ENCODE results near the gene HSDL1.

Gene HSDL1

GRCh38 chr16:84090211-84090610 lies 54.8 kb downstream of the HSDL1 start:
- no peak overlapping the region for H3K4me3 ChIP-seq (ENCODE audit: low read depth, low read length)
- no peak for DNase-seq (ENCODE audit: low read depth)
- no peak for TF ChIP-seq CTCF (IDR thresholded peaks at IDR 0.05; ENCODE audit: low read depth, low read length, missing control alignments)
- in situ Hi-C loops (cut with HindIII; ENCODE audit: low sequenced_read_pairs) = no loop called here

GRCh38 chr16:84088695-84089395 lies 56.1 kb downstream of the HSDL1 start:
- in situ Hi-C loops (cut with HindIII; ENCODE audit: low sequenced_read_pairs) = loop anchor here (5.0 kb wide), 1 partner anchor 48 kb away; no protein-coding TSS in a partner anchor
- H3K4me3 ChIP-seq (ENCODE audit: low read depth, low read length) = no peak overlapping the region
- no peak for DNase-seq (ENCODE audit: low read depth)
- TF ChIP-seq CTCF (IDR thresholded peaks at IDR 0.05; ENCODE audit: low read depth, low read length, missing control alignments) = no peak

GRCh38 chr16:84087466-84088151 lies 57.4 kb downstream of the HSDL1 start:
- DNase-seq (ENCODE audit: low read depth) = no peak
- no peak for TF ChIP-seq CTCF (IDR thresholded peaks at IDR 0.05; ENCODE audit: low read depth, low read length, missing control alignments)
- in situ Hi-C loops (cut with HindIII; ENCODE audit: low sequenced_read_pairs) = loop anchor here (5.0 kb wide), 1 partner anchor 50 kb away; no protein-coding TSS in a partner anchor

GRCh38 chr16:84087001-84087400 lies 58.0 kb downstream of the HSDL1 start:
- H3K4me3 ChIP-seq (ENCODE audit: low read depth, low read length) = no peak overlapping the region
- DNase-seq (ENCODE audit: low read depth) = no peak
- TF ChIP-seq CTCF (IDR thresholded peaks at IDR 0.05; ENCODE audit: low read depth, low read length, missing control alignments) = no peak
- in situ Hi-C loops (cut with HindIII; ENCODE audit: low sequenced_read_pairs) = loop anchor here (5.0 kb wide), 1 partner anchor 50 kb away; no protein-coding TSS in a partner anchor

More at GRCh38 chr16:84087466-84088151, 57.4 kb downstream of the HSDL1 start:
- no peak overlapping the region for H3K4me3 ChIP-seq (ENCODE audit: low read depth, low read length)

- in situ Hi-C loops (cut with HindIII; ENCODE audit: low sequenced_read_pairs) = loop anchor here (5.0 kb wide), 1 partner anchor 51 kb away; no protein-coding TSS in a partner anchor
- DNase-seq (ENCODE audit: low read depth) = no peak
- no peak overlapping the region for H3K4me3 ChIP-seq (ENCODE audit: low read depth, low read length)
- no peak for TF ChIP-seq CTCF (IDR thresholded peaks at IDR 0.05; ENCODE audit: low read depth, low read length, missing control alignments)
Measured at GRCh38 chr16:84086341-84086740, 58.6 kb downstream of the HSDL1 start.

GRCh38 chr16:84085773-84086172 lies 59.2 kb downstream of the HSDL1 start:
- in situ Hi-C loops (cut with HindIII; ENCODE audit: low sequenced_read_pairs) = loop anchor here (5.0 kb wide), 1 partner anchor 52 kb away; no protein-coding TSS in a partner anchor
- H3K4me3 ChIP-seq (ENCODE audit: low read depth, low read length) = no peak overlapping the region
- DNase-seq (ENCODE audit: low read depth) = no peak
- TF ChIP-seq CTCF (IDR thresholded peaks at IDR 0.05; ENCODE audit: low read depth, low read length, missing control alignments) = no peak

Data from astrocyte of the cerebellum (primary cell).